Lower leg skin (tissue), 3 donors: ENCODE results near the gene KMT2D.

Source experiments
- POLR2A ChIP-seq, 2 donors: fragments of 450-650 bp; IDR thresholded peaks; one replicate each; pipeline ENCODE4 v1.6.1; 2016 to 2017; ENCODE audit warnings: antibody characterized with exemption in 2 of 2, mild to moderate bottlenecking in 1 of 2, moderate library complexity in 1 of 2
- TF ChIP-seq, protein P1 (sequence below), 3 donors: fragments of 450-650 bp; IDR thresholded peaks; one replicate each; pipeline ENCODE4 v1.5.1; 2016; ENCODE audit warnings: antibody characterized with exemption in 3 of 3, mild to moderate bottlenecking in 3 of 3, moderate library complexity in 2 of 3

DNA sequence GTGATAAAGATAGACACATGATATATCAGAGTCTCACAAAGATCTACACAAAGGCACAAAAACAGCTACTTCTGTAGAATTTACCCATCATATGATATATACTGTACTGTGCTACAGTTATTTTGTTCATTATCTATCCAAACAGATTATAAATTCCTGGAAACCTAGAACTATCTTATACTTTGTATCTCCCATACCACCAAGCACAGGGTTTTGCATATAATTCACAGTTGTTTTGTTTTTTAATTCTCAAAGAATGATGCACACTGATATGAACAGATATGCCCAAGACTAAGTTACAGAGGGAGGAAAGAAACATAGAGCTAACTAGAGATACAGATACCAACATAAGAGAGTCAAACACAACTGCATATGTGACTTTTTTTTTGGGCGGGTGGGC lies 45.4 kb downstream of the KMT2D start:
- TF ChIP-seq, protein P1, sequence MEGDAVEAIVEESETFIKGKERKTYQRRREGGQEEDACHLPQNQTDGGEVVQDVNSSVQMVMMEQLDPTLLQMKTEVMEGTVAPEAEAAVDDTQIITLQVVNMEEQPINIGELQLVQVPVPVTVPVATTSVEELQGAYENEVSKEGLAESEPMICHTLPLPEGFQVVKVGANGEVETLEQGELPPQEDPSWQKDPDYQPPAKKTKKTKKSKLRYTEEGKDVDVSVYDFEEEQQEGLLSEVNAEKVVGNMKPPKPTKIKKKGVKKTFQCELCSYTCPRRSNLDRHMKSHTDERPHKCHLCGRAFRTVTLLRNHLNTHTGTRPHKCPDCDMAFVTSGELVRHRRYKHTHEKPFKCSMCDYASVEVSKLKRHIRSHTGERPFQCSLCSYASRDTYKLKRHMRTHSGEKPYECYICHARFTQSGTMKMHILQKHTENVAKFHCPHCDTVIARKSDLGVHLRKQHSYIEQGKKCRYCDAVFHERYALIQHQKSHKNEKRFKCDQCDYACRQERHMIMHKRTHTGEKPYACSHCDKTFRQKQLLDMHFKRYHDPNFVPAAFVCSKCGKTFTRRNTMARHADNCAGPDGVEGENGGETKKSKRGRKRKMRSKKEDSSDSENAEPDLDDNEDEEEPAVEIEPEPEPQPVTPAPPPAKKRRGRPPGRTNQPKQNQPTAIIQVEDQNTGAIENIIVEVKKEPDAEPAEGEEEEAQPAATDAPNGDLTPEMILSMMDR (IDR thresholded peaks at IDR 0.05): no peak
- TF ChIP-seq POLR2A (IDR thresholded peaks at IDR 0.05): no peak
